Stimulated activated CD8-positive, alpha-beta memory T cell treated with anti-CD3 and anti-CD28 coated beads, Interleukin-2, amount 100 ng/mL, for 48 hours (primary cell): Measurements from ENCODE around the gene ST8SIA4.

Experiments
- DNase-seq, 2 donors: peaks; one replicate each; pipeline ENCODE4 v3.0.0-alpha.2; 2020; ENCODE audit warnings: low read depth in 2 of 2

The ST8SIA4 gene

DNA sequence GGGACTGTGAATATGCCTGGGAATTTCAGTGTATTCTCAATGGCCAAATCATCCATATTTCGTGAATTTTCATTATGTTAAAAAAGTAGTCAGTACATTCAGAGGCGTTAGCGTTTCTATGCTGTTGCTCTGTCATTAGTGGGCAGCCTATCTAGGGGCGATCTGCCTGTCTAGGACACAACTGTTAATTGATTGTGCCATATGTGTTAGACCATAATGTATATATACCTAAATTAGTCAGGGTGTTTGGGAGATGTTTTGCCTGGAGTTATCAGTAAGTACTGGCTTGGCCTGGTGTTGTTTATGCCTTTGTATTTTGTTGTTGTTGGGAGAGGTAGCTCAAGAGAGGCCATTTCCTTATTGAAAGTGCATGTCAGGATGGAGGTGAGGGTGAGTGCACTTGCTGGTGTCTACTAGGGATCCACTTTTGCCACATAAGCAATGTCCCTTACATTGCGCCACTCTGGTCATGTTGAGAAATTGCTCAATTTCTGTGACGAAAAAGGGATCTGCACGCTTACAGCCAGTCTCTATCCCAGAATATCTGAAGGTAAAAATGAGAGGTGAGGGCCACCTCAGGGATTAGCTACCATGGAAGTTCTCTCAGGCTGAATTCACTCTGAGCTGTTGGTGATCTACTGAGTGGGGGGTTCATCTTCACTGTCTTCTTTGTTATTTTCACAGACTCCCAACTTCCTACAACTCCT is 123.3 kb downstream of the ST8SIA4 start:
- no peak for DNase-seq

DNA sequence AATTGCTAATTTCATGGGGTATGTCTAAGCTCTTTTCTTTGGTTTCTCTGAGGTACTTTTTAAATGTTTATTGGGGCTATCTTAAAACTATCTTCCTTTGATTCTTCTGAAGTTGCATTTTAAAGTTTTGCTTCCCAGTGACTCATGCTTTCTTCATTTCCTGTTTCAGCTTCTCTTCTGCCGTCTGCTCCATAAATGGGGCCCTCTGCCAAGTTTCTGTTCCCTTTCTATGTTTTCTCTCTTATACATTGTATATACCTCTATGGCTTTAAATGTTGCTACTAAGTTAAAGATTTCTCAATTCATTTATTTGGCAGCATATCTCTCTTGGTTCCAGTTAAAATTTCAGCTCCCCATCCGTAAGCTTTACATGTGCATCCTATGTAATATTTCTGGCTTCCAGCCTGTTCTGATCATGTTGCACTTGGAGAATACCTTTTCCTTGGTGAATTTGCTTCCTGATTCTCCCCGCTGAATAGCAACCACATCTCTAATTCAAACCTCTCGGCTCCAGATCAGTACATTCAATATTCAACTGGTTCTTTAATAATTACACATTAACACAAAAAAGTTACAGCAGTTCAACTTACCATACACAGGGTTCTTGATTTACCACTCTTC is 125.3 kb downstream of the ST8SIA4 start:
- DNase-seq = no peak

DNA sequence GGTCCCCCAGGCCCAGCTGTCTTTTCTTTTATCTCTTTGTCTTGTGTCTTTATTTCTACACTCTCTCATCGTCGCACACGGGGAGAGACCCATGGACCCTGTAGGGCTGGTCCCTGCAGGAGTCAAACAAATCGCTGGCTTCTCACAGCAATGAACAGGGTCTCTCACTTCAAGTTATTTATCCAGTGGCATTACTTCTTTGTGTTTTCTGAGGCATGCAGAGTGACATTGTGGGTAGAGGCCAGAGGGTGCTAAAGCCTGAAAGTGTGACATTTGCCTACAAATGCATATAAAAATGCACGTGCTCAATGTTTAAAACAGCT is 127.6 kb downstream of the ST8SIA4 start:
- no peak for DNase-seq

DNA sequence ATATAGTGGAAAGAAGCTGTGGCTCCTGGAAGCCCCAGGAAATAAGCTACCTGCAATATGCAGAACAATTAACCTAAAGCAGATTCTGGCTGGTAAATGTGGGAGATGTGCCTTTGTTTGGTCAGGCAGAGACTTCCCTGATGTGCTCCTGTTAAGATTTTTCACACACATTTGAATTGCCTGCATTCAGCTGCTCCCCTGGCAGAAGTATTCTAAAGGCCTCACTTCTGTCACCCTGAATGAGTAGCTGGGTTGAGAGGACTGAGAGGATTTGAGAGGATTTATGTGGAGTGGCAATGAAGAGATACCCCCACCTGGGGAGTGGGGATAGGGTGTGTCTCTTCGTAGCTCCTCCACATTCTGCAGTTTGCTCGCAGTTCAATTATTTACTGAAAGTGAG is 130.5 kb downstream of the ST8SIA4 start:
- no peak for DNase-seq

DNA sequence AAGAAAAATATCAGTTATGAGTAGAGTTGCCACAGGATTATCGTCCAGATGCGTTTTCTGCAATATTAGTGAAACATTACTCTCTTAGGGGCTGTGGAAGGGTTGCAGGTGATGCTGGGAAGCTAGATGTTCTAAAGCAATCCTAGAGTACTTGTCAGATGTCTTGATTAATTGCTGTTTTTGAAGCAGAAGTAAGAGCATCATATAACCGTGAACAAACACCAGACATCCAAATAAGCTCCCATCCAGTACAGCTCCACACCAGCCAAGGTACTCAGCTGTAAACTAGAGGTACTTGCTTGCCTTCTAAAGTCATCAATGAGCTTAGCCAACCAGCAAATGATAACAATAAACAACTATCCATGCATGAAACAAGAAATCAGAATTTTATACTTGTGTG is 131.1 kb downstream of the ST8SIA4 start:
- DNase-seq = no peak

DNA sequence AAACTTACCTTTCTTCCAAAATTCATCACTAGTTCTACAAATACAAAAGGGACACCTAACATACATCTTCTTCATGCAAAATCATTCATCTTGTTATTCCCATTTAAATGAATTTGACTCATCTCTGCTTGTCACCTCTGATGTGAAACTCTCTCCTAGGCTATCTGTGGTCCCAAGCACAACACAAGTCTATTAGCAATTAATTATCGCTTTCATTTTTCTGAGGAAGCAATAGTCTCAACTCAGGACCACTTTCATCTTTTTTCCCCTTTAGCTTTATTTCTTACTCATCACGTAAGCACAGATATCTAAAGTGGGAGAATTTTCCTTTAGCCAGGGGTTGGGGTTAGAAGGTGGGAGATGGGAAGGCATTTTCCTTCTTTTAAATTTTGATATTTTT is 131.9 kb downstream of the ST8SIA4 start:
- DNase-seq = no peak

DNA sequence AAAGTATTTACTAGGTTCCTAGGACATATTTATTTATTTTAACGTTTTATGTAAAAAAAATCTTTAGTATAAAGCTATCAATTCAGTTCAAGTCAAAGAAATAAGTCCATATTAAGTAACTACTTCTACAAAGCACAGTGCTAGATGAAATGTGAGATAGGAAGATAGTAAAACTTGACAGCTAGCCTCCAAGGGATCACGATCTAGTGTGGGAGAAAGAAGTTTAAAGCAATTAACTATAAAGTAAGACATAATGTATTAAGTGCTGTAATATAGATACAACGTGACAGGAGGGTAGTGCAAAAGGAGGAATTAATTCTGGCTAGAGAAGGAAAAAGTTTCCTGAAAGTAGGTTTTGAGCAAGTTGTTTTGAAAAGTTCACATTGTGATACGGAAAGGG is 134.9 kb downstream of the ST8SIA4 start:
- no peak for DNase-seq

DNA sequence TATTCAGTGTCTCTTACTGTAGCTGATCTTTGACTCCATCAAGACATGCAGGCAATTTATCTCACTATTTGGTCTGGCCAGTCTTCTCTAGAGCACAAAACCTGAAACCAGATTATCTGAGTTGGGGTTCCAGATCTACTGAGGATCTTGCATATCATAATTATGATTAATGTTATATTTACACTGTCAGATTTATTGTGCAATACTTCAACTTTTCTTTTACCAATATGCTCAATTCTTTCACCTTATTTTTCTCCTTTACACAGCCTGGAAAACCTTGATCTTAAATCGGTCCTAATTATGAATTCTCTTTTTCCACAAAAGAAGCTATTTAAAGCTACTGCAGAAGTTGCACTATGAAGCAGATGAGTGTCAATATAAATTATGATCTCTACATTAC is 140.1 kb downstream of the ST8SIA4 start:
- no peak for DNase-seq

DNA sequence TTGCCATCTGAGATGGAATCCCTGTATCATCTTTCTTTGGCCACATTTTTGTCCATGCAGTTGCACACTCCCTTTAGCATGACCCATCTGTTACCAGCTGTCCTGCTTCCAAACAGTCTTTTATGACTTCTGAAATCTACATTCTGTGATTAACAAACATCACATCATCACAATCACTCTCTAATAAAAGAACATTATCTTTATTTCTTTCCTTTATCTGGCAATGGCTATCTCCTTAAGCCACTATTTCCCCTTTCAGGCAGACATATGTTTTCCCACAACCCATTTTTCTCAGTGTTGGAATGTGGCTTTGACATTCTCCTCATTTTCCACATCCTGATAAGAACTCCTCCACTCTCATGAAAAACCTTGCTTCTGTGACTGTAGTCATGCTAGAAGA is 141.0 kb downstream of the ST8SIA4 start:
- DNase-seq = no peak

DNA sequence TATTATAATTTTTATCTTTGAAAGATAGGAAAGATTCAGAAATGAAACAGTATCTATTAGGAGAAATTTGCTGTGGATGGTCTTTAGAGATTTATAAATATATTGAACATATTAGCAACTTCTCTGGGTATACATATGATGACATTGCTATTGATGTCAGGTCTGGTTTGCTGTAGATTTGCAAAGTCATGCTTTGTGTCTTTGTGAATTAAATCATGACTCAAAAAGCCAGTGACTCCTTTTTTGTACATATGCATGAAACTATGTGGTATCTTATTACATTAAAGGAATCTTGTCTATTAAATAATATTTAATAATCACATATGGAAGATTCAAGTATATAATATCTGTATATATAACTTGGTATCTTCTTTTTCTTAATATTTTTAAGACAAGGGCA is 141.9 kb downstream of the ST8SIA4 start:
- no peak for DNase-seq

DNA sequence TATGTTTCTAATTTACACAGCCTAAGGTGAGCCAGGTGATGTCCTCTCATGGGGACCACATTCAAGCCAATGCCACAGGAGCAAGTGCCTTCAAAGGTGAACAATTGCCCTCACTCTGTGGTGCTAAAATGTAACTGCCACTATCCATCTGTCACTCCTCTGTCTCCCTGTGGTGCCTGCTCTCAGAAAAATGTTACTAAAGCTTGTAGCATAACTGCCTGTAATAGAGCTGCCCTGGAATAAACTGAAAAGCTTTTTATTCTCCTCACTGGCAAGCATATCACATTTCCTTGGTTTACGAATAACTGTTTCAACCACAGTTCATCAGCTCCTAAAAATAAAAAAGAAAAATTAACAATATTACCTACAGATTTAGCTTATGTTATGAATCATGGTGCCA is 142.4 kb downstream of the ST8SIA4 start:
- no peak for DNase-seq

DNA sequence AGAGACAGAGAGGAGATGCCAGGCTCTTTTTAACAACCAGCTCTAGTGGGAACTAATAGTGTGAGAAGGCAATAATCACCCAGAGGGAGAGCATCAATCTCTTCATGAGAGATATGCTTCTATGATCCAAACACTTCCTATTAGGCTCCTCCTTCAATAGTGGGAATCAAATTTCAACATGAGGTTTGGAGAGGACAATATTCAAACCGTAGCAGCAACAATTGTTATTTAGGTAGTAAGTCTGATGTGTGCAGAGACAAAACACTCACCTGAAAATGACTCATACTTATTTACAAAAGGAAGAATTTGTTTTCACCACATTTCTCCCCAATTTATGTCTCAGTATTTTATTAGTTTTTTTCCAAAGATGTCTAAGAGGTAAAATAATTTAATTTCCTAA is 144.3 kb downstream of the ST8SIA4 start:
- DNase-seq = no peak

DNA sequence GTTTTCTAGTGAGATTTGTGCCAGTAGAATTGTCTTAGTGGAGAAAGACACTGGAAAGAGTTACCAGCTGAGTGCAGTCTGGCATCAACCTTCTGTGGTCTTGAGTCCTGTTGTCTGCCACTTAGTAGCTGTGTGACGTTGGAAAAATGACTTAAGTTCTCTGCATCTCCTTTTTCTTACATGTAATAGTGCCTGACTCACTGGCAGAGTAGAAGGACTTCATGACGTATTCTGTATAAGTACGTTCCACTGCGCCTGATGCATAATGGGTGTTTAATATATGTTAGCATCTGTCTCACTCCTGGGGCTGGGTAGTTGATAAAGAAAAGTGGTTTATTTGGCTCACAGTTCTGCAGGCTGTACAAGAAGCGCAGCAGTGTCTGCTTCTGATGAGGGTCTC is 144.8 kb downstream of the ST8SIA4 start:
- no peak for DNase-seq

DNA sequence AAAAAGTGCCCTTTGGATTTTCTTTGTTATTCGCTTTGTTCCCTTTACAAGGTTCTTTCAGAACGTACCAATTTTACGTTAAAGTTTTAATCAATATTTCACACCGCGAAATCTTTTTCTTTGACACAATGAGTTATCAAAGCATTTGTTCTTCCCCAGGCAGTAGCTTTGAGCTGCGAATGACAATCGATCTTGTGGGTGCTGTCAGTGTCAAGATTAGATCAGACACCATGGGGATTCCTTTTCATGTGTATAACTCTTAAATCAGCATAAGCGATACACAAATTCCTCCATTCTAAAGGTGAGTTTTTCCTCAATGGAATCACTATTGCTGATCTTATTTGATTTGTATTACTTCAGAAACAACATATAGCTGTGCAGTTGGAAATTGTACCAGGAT is 145.5 kb downstream of the ST8SIA4 start:
- DNase-seq = no peak
